ENCODE data around the gene MORN5.
"Not testable (repeated sequence)": the region's sequence is repeated elsewhere in the genome, so short reads cannot be mapped to it uniquely, and the experiment has no call there.

Gene MORN5

GRCh38 chr9:122159026-122159924 lies at the start of gene MORN5, which contains the start of gene NDUFA8:
Gene MORN5 (plus strand): TSS chr9:122159908. CDS start chr9:122159973, 65 bp downstream.
Gene NDUFA8 (minus strand): TSS chr9:122159779. CDS start chr9:122159677, 102 bp downstream.
- DNase-seq, result peak; percentile 96

GRCh38 chr9:122110100-122110833 lies 49.4 kb upstream of the MORN5 start:
- DNase-seq, result no peak

GRCh38 chr9:122111413-122112085 lies 48.2 kb upstream of the MORN5 start:
- DNase-seq, result no peak

- DNase-seq, result no peak
These were observed 47.5 kb upstream of the MORN5 start for GRCh38 chr9:122112238-122112637.

GRCh38 chr9:122113574-122113973 lies 46.1 kb upstream of the MORN5 start:
- no peak for DNase-seq

GRCh38 chr9:122115176-122116035 lies 44.3 kb upstream of the MORN5 start:
- no peak for DNase-seq

- DNase-seq, result no peak
These were observed 43.7 kb upstream of the MORN5 start for GRCh38 chr9:122116040-122116439.

- DNase-seq, result no peak
These were observed 43.1 kb upstream of the MORN5 start for GRCh38 chr9:122116448-122117173.

- DNase-seq, result not testable (repeated sequence)
These were observed 42.5 kb upstream of the MORN5 start for GRCh38 chr9:122117241-122117640.

- no peak for DNase-seq
These were observed 41.2 kb upstream of the MORN5 start for GRCh38 chr9:122118343-122119165.

- no peak for DNase-seq
These were observed 40.6 kb upstream of the MORN5 start for GRCh38 chr9:122119166-122119521.

GRCh38 chr9:122119721-122120120 lies 40.0 kb upstream of the MORN5 start:
- DNase-seq, result no peak

GRCh38 chr9:122120316-122121071 lies 39.2 kb upstream of the MORN5 start:
- no peak for DNase-seq

- DNase-seq, result no peak
These were observed 38.3 kb upstream of the MORN5 start for GRCh38 chr9:122121391-122121790.

- no peak for DNase-seq
These were observed 37.8 kb upstream of the MORN5 start for GRCh38 chr9:122121931-122122330.

- DNase-seq, result no peak
These were observed 37.2 kb upstream of the MORN5 start for GRCh38 chr9:122122468-122122867.

GRCh38 chr9:122122903-122123632 lies 36.6 kb upstream of the MORN5 start:
- DNase-seq, result peak; percentile 70

- no peak for DNase-seq
These were observed 35.7 kb upstream of the MORN5 start for GRCh38 chr9:122124048-122124447.

GRCh38 chr9:122124528-122124927 lies 35.2 kb upstream of the MORN5 start:
- no peak for DNase-seq
